Left ventricle myocardium superior (tissue), 1 donor: ENCODE data around the gene ART3. TPM values are rescaled to one million over a fixed set of nuclear protein-coding genes. Genes with fewer than 3 reads are reported as not detected.
A peak's percentile ranks its signal among the peaks of the same experiment; 100 is the strongest.
"Not testable (repeated sequence)": the region's sequence is repeated elsewhere in the genome, so short reads cannot be mapped to it uniquely, and the experiment has no call there.

Experiments used
- ATAC-seq: fragments of 200-7000 bp; cut with Tn5 transposase; one replicate; pipeline ENCODE4 v1.9.1; 2020; ENCODE audit warnings: mild to moderate bottlenecking, moderate library complexity
- DNase-seq: peaks from one replicate; pipeline ENCODE4 v3.0.0-alpha.2; 2020
- intact Hi-C: fragments of 100-400 bp; cut with micrococcal nuclease; formaldehyde crosslinking; loops from one replicate; pipeline ENCODE4 v1.11.0; 2022
- long read RNA-seq: library from polyadenylated mRNA; unstranded; transcript quantifications from one replicate; pipeline ENCODE4 v2.0.0, GENCODE V29; 2021
- total RNA-seq: library from RNA; stranded (reverse); fragmentation: NEBNext Ultra II Directional; extraction: Animal tissue kit (Norgen Biotek cat#: 25700); gene quantifications from one replicate; pipeline ENCODE4 v1.2.1, GENCODE V29; 2021
- donor health status: DM: no; HTN: yes; CAD: no; lungs with severe emphysema.

ART3 gene, protein sequence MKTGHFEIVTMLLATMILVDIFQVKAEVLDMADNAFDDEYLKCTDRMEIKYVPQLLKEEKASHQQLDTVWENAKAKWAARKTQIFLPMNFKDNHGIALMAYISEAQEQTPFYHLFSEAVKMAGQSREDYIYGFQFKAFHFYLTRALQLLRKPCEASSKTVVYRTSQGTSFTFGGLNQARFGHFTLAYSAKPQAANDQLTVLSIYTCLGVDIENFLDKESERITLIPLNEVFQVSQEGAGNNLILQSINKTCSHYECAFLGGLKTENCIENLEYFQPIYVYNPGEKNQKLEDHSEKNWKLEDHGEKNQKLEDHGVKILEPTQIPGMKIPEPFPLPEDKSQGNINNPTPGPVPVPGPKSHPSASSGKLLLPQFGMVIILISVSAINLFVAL
- total RNA-seq, result 145 TPM
- long read RNA-seq, transcript ART3-203 (12 exons, 1,561 nt), result major isoform, 11 of 112 reads
- long read RNA-seq, partial matches to known transcripts, result 9 of 112 reads
- long read RNA-seq, other reads (novel, unspliced or antisense), result 89 of 112 reads

DNA sequence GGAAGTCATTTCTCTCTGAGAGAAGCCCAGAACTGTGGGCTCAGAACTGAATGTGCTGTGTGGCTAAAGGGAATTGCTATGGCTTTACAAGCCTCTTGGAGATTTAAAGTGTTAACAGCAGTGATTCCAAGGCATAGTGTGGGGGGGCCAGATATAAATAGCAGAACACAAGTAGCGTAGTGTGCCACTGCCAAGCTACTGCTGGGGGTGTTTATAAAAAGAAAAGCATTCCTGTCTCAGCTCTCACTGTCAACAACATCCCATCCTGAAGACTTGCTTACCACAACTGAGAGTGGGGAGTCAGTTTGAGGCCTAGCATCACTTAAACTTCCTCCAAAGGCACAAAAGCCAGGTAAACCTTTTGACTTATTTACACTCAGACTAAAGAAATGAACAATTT lies at the start of gene ART3:
TSS of gene ART3 (plus strand) at position 242 of the 400 bp plus-strand sequence. CDS start 1,181 bp downstream, outside the sequence.
- ATAC-seq (peak; percentile 96), DNase-seq (no peak)
- intact Hi-C loops, result no loop called here

DNA sequence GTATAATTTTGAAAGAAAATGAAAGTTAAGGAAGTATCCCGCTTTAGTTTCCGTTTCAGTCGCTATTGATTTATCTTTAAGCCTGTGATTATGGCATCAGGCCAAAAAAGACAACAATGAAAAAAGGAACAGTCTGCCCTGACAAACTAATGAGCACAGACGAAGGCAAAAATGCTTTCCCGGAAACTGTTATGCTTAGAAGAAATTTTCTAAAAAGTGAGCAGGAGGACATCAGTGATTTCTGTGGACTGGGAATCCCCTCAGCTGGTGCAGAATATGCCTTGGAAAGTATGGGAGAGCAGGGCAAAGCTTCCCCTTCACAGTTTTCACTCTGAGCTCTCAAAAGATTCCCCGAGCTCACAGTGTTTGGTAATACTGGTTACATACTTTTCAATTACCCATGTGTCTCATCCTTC lies 46.2 kb upstream of the ART3 start:
- ATAC-seq, result no peak
- intact Hi-C loops, result no loop called here
- DNase-seq, result no peak

DNA sequence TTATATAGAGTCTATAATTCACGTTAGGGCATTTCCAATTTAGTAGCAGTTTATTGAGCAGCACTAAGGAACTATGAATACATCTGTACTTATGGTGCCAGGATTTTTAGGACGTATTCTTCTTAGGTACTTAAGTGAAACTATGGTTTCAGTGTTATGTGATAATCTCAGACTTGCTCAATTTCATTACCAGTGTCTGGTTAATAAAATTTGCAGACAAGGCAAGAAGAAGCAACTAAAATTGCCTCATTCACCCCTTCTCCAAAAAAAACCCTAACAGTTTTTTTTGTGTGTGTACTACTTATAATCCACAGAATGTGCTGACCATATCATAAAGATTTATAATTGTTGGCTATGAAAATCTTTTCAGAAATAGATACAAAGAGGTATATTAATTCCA lies 45.2 kb upstream of the ART3 start:
- DNase-seq (no peak), ATAC-seq (no peak)
- intact Hi-C loops, result no loop called here

DNA sequence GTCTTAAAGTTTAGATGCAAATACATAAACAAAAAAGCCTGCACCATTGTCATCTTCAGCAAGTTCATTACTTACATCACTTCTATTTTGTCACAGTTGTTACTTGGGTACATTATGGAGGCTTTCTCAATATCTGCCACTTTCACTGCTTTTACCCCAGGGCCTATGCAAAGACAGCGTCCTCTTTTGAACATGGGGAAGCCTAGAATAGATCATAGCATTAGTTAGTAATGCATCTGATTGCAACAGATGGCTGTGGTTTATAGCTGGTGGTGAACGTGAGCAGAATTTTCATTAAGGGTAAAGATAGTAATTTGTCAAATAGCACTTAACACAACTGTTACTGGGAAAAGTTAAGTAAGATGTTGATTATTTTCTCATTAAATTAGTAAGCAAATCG lies 39.4 kb upstream of the ART3 start:
- intact Hi-C loops, result no loop called here
- DNase-seq (no peak), ATAC-seq (no peak)

DNA sequence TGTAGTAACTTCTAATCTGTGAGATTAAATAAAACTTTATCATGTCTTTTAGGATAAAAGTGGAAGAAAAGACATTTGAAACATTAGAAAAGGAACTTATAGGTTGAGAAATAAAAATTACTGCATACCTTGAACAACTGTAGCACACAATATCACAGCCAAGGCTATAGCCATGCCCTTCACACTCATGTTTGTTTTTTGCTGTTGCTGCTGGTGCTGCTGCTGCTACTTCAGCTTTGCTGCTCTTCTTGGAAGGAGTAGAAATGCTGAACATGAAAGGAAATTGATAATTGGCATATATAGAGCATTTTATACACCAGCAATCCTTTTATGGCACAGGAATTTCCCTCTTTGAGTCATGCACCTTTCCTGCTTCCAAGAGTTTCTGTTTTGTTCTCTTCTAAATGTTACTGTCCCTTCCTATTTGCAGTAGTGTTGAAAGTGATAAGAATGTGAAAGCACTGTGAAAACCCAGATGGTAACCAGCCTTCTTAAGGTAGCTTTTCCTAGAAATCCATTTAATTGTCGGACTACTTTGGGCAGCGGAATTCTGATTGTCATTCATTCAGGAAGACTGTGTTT lies 38.6 kb upstream of the ART3 start, which contains the start of gene CXCL11:
TSS of gene CXCL11 (minus strand) at position 272 of the 582 bp plus-strand sequence. CDS start at position 189, 83 bp downstream.
- ATAC-seq, result no peak
- intact Hi-C loops, result no loop called here
- DNase-seq, result no peak

DNA sequence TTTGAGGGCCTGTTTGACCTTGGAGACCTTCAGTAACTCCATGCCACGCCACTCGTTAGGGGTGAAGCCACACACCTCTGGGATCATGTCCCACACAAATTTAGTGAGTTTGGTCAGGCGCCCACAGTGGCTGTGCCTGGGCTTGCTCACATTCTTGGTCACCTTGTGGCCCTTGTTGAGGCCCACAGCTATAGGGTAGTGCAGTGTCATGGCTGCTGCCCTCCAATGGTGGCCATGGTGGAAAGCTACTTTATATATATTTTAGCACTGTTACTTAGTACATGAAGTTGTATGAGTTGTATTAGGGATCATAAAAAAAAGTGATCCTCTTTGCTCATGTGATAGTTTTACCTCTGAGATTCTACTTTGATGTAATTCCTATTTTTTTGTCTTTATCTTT lies 37.7 kb upstream of the ART3 start:
- intact Hi-C loops, result no loop called here
- DNase-seq (no peak), ATAC-seq (no peak)

DNA sequence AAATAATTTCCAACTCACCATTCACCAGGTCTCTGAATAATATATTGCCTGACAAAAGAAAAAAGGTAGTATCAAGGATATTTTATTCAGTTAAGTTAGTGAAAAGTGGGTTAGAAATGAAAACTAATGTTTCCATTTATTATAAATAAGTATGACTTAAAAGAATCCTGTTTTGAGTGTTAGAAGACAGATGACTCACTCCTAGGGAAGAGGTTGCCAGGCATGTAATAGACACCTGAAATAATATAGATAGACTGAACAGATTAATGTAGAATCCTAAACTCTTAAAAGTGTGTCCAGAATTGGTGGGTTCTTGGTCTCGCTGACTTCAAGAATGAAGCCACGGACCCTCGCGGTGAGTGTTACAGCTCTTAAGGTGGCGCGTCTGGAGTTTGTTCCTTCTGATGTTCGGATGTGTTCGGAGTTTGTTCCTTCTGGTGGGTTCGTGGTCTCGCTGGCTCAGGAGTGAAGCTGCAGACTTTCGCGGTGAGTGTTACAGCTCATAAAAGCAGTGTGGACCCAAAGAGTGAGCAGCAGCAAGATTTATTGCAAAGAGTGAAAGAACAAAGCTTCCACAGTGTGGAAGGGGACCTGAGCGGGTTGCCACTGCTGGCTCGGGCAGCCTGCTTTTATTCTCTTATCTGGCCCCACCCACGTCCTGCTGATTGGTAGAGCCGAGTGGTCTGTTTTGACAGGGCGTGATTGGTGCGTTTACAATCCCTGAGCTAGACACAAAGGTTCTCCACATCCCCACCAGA lies 32.1 kb upstream of the ART3 start:
- intact Hi-C loops, DNase-seq, ATAC-seq: not testable (repeated sequence)

DNA sequence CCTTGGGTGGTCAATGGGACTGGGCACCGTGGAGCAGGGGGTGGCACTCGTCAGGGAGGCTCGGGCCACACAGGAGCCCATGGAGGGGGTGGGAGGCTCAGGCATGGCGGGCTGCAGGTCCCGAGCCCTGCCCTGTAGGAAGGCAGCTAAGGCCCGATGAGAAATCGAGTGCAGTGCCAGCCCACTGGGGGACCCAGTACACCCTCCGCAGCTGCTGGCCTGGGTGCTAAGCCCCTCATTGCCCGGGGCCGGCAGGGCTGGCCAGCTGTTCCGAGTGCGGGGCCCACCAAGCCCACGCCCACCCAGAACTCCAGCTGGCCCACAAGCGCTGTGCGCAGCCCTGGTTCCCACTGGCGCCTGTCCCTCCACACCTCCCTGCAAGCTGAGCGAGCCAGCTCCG lies 31.2 kb upstream of the ART3 start:
- DNase-seq, intact Hi-C loops, ATAC-seq: not testable (repeated sequence)

DNA sequence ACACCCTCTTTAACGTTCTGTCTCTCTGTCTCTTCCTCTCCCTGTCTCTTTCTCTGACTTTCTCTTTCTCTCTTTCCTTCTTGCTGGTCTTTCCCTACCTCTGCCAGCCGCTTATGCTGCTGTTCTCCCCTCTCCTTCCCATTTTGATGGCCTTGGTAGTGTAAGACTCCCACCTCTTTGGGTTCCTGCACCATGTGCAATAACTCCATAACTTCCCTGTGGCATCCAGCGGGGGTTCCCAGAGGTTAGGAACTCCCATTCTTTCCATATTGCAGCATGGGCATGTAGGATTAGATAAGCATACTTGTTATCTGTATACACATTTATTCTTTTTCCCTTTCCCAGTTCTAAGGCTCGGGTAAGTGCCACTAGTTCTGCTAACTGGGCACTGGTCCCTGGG lies 29.8 kb upstream of the ART3 start:
- intact Hi-C loops, ATAC-seq, DNase-seq: not testable (repeated sequence)

DNA sequence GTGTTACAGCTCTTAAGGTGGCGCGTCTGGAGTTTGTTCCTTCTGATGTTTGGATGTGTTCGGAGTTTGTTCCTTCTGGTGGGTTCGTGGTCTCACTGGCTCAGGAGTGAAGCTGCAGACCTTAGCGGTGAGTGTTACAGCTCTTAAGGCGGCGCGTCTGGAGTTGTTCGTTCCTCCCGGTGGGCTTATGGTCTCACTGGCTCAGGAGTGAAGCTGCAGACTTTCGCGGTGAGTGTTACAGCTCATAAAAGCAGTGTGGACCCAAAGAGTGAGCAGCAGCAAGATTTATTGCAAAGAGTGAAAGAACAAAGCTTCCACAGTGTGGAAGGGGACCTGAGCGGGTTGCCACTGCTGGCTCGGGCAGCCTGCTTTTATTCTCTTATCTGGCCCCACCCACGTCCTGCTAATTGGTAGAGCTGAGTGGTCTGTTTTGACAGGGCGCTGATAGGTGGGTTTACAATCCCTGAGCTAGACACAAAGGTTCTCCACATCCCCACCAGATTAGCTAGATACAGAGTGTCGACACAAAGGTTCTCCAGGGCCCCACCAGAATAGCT lies 24.6 kb upstream of the ART3 start:
- DNase-seq, intact Hi-C loops, ATAC-seq: not testable (repeated sequence)

DNA sequence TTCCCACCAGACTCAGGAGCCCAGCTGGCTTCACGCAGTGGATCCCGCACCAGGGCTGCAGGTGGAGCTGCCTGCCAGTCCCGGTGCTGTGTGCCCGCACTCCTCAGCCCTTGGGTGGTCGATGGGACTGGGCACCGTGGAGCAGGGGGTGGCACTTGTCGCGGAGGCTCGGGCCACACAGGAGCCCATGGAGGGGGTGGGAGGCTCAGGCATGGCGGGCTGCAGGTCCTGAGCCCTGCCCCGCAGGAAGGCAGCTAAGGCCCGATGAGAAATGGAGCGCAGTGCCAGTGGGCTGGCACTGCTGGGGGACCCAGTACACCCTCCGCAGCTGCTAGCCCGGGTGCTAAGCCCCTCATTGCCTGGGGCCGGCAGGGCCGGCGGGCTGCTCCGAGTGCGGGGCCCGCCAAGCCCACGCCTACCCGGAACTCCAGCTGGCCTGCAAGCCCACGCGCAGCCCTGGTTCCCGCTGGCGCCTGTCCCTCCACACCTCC lies 23.9 kb upstream of the ART3 start:
- intact Hi-C loops, DNase-seq, ATAC-seq: not testable (repeated sequence)

DNA sequence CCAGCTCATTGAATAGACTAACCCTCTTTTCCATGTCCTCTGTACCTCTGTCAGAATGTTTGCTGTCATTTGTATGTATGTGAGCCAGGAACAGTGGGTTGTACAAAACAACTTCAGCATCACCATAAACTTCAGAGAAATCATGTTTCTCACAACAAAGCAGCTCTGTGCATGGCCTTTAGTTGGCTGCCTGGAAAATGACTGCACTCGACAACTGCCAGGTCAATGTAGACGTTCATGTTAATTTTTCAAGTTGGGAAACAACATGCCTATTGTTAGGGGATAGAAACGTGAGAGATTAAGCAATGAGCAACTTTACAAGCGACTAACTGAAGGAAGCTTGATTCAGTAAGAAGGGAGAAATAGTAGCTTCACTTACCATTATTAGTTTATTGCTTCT lies 20.8 kb upstream of the ART3 start:
- intact Hi-C loops, result no loop called here
- no peak for ATAC-seq
- no peak for DNase-seq

DNA sequence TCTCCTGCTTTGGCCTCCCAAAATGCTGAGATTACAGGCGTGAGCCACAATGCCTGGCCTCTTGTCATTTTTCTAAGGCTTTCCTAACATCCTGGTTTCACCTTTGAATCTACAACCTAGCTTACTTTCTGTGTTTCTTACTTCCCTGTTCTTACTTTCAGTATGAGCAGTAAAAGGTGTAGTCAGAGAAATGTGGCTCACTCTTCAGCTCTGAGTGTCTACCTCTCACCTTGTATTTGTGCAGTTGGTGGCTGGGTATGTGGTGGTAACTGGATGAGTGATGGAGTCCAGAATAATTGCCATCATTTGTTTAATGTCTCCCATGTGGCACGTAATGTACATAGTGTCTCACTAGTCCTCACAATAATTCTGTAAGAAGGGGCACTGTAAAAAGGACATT lies 19.5 kb upstream of the ART3 start:
- DNase-seq, result no peak
- intact Hi-C loops, result no loop called here
- no peak for ATAC-seq

DNA sequence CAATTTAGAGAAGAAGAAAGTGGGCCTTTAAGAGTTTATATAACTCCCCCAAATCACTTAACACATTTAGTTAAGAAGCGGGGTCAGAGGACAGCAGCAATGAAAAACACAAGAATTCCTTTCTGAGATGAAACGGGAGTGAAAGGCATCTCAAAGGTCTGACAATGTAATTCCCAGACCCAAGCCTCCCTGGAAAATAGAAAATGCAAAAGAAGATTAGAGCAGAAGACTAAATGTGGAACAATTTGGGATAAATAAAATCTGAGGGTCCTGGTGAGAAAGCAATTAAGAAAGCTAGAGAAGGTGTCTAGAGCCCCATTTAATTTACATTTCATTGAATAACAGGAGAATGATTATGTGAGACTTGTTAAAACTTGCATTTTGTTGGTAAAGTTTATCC lies 19.1 kb upstream of the ART3 start:
- ATAC-seq (no peak), DNase-seq (no peak)
- intact Hi-C loops, result no loop called here

DNA sequence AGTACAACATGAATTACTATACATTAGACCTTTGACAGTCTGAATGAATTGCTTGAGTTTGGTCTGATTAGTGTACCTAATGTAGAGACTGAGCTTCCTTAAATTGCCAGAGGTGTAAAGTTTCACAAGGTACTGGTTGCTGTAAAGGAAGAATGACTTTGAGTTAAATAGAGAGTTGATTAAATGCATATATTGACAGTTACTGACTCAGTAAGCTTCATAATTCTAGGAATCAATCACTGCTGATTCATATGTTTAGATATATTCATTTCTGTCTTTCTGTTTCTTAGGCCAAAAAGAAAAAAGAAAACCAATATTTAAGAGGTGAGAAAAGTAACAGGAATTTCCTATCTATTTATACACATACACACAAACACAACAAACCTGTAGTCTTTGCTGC lies 16.2 kb upstream of the ART3 start:
- DNase-seq (no peak), ATAC-seq (no peak)
- intact Hi-C loops, result no loop called here

DNA sequence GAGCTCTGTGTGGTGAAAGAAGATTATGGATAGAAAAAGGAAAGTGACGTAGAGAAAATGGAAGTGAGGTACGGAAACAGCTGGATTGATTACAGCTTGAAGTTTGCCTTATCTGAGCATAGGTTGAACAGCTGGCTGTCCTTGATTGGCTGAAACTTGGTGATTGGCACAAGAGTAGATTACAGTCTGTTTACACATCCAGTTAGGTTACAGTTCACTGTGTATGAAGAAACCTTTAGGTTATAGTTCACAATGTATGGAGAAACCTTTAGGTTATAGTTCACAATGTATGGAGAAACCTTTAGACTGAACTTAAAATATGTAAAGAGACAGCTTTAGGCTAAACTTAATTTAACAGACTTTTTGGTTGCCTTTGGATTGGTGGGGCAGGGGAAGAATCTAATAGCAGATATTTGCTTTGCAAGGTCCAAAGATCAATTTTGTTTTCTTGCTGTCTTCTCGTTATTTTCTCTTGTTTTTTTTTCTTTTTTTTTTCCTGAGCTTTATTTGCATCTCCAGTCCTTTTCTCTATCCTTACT lies 15.6 kb upstream of the ART3 start:
- ATAC-seq (no peak), DNase-seq (no peak)
- intact Hi-C loops, result no loop called here

DNA sequence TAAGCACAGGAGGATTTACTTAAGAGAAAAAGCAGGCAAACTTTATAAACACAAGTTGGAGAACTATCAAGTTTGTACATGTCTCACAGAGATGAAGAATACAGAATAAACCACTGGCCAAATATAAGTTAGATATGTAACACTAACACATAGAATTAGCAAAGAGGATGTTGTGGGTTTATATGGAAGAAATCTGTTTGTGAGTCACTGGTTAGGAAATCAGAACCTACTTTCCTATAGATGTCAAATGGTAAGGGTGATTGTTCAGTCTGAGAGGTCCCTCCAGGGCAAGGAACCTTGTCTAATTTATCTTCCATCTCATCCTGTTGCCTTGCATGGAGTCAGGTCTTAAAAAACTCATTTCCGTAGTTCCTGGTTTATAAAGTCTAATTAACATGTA lies 14.8 kb upstream of the ART3 start:
- ATAC-seq, result no peak
- DNase-seq, result no peak
- intact Hi-C loops, result no loop called here

DNA sequence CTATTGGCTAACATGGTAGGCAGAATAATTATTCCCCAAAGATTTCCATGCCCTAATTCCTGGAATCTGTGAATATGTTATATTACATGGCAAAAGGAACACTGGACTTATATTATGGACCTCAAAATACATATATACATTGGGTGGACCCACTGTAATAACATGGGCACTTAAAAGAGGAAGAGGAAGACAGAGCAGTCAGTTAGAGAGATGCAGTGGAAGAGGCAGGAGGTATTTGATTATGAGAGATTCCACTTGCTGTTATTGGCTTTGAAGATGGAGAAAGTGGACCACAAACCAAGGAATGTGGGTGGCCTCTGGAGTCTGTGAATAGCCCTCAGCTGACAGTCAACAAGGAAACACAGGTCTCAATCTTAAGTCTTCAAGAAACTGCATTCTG lies 14.0 kb upstream of the ART3 start:
- intact Hi-C loops, result no loop called here
- ATAC-seq, result no peak
- DNase-seq, result no peak

DNA sequence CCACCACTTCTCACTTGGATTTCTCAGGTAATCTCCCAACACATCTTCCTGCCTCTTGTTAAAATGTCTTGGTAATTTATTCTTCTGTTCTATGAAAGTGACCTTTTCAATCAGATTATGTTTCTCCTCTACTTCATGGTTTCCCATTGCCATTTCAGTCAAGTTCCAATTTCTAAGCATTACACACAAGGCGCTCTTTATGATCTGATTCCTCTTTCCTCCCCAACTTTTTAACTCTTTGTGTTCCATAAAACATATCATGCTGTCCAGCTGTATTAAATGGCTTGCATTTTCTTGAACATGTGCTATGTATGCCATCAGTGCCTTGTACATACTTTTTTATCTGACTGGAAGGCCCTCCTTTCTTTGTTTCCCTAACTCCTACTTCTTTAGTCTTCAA lies 13.1 kb upstream of the ART3 start:
- DNase-seq, result no peak
- intact Hi-C loops, result no loop called here
- no peak for ATAC-seq
